Lower leg skin (tissue), 3 donors: ENCODE results near the gene EXOC7.

Experiments used
- POLR2A ChIP-seq, 2 donors: fragments of 450-650 bp; IDR thresholded peaks; one replicate each; pipeline ENCODE4 v1.6.1; 2016 to 2017; ENCODE audit warnings: antibody characterized with exemption in 2 of 2, mild to moderate bottlenecking in 1 of 2, moderate library complexity in 1 of 2
- TF ChIP-seq, protein P1 (sequence below), 3 donors: fragments of 450-650 bp; IDR thresholded peaks; one replicate each; pipeline ENCODE4 v1.5.1; 2016; ENCODE audit warnings: antibody characterized with exemption in 3 of 3, mild to moderate bottlenecking in 3 of 3, moderate library complexity in 2 of 3

DNA sequence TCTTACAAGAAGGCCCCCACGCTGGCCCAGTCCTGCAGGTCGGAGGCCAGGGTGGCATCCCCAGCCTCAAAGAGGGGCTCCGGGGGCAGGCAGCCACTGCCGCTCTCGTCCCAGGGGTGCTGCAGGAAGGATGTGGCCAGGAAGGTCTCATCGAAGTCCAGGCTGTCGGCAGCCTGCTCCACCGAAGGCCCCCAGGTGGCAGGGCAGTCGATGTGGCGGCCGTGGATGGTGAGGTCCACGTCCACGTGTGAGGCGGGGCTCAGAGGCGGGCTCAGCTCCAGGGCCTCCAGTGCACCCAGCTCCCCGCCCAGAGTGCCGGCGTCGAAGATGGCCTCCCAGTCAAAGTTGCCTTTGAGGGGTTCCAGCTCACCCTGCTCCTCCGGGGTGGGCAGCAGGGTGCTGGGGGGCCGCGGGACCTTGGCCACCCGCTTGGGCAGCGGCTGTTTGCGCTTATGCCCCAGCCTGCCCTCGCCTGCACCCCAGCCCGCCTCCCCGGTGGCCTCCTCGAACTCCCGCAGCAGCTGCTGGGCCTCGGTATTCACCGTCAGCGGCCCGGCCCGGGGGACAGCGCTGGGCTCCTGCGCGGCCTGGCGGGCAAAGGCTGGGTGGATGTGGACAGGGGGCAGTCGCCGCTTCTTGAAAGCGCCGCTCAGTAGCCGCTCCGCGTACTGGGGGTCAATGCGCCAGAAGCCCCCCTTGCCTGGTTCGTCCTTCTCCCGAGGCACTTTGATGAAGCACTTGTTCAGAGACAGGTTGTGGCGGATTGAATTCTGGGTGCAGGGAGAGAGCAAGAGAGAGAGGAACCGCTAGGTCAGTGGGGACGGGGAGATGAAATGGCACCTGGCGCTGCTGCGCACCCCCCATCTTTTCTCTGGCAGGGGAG, 34.0 kb upstream of the EXOC7 start:
- no peak for TF ChIP-seq POLR2A (IDR thresholded peaks at IDR 0.05)
- TF ChIP-seq, protein P1, sequence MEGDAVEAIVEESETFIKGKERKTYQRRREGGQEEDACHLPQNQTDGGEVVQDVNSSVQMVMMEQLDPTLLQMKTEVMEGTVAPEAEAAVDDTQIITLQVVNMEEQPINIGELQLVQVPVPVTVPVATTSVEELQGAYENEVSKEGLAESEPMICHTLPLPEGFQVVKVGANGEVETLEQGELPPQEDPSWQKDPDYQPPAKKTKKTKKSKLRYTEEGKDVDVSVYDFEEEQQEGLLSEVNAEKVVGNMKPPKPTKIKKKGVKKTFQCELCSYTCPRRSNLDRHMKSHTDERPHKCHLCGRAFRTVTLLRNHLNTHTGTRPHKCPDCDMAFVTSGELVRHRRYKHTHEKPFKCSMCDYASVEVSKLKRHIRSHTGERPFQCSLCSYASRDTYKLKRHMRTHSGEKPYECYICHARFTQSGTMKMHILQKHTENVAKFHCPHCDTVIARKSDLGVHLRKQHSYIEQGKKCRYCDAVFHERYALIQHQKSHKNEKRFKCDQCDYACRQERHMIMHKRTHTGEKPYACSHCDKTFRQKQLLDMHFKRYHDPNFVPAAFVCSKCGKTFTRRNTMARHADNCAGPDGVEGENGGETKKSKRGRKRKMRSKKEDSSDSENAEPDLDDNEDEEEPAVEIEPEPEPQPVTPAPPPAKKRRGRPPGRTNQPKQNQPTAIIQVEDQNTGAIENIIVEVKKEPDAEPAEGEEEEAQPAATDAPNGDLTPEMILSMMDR (IDR thresholded peaks at IDR 0.05): no peak
